NCI-H748 treated with DMSO at 0.1 percent for 48 hours (cell line): ENCODE measurements around the gene LRRC63.
"Not testable (repeated sequence)": the region's sequence is repeated elsewhere in the genome, so short reads cannot be mapped to it uniquely, and the experiment has no call there.

Source experiments
- DNase-seq: peaks from one replicate; lab custom pipeline; 2025; lab: John Stamatoyannopoulos, UW

Gene LRRC63

GRCh38 chr13:46267166-46267565 is 55.4 kb downstream of the LRRC63 start:
- no peak for DNase-seq

GRCh38 chr13:46270416-46270815 is 58.7 kb downstream of the LRRC63 start:
- DNase-seq = no peak

GRCh38 chr13:46274094-46274698 is 62.5 kb downstream of the LRRC63 start:
- DNase-seq = no peak

GRCh38 chr13:46278474-46278873 is 66.7 kb downstream of the LRRC63 start:
- no peak for DNase-seq

- DNase-seq = no peak
These were observed 70.1 kb downstream of the LRRC63 start for GRCh38 chr13:46281779-46282178.

- DNase-seq = not testable (repeated sequence)
These were observed 72.4 kb downstream of the LRRC63 start for GRCh38 chr13:46283912-46284824.

- no peak for DNase-seq
These were observed 75.2 kb downstream of the LRRC63 start for GRCh38 chr13:46286972-46287371.

- DNase-seq = peak; percentile 47
These were observed 77.0 kb downstream of the LRRC63 start for GRCh38 chr13:46288570-46289259.

GRCh38 chr13:46289260-46289955 is 77.7 kb downstream of the LRRC63 start:
- DNase-seq = no peak

- no peak for DNase-seq
These were observed 78.7 kb downstream of the LRRC63 start for GRCh38 chr13:46290434-46290833.

- DNase-seq = no peak
These were observed 81.7 kb downstream of the LRRC63 start for GRCh38 chr13:46293436-46293835.

GRCh38 chr13:46295491-46296114 is 83.9 kb downstream of the LRRC63 start:
- no peak for DNase-seq

- no peak for DNase-seq
These were observed 84.5 kb downstream of the LRRC63 start for GRCh38 chr13:46296115-46296822.

- no peak for DNase-seq
These were observed 85.2 kb downstream of the LRRC63 start for GRCh38 chr13:46296921-46297320.

- no peak for DNase-seq
These were observed 85.7 kb downstream of the LRRC63 start for GRCh38 chr13:46297361-46297811.

GRCh38 chr13:46303742-46304385 is 92.1 kb downstream of the LRRC63 start:
- no peak for DNase-seq

- DNase-seq = no peak
These were observed 92.8 kb downstream of the LRRC63 start for GRCh38 chr13:46304546-46304945.

GRCh38 chr13:46307554-46307953 is 95.8 kb downstream of the LRRC63 start:
- DNase-seq = no peak

- DNase-seq = no peak
These were observed 98.3 kb downstream of the LRRC63 start for GRCh38 chr13:46310066-46310465.

GRCh38 chr13:46311217-46311616 is 99.5 kb downstream of the LRRC63 start:
- no peak for DNase-seq
